Glutamatergic neuron (in vitro differentiated cells): Measurements from ENCODE around the gene VAPA. TPM values are rescaled to one million over a fixed set of nuclear protein-coding genes. Genes with fewer than 3 reads are reported as not detected.

ENCODE experiments used
- DNase-seq: peaks from one replicate; pipeline ENCODE4 v3.0.0; 2022
- H3K27ac Mint-ChIP-seq: one replicate; pipeline ENCODE4 v1.8.0; 2020; ENCODE audit warnings: mild to moderate bottlenecking, mixed read lengths, inconsistent platforms; ENCODE audit not compliant: unreplicated experiment
- H3K27me3 Mint-ChIP-seq: one replicate; pipeline ENCODE4 v1.8.0; 2020; ENCODE audit warnings: mild to moderate bottlenecking, moderate library complexity, mixed read lengths, inconsistent platforms; ENCODE audit not compliant: unreplicated experiment
- H3K36me3 Mint-ChIP-seq: one replicate; pipeline ENCODE4 v1.8.0; 2020; ENCODE audit warnings: mild to moderate bottlenecking, mixed read lengths, inconsistent platforms; ENCODE audit not compliant: unreplicated experiment
- H3K4me1 Mint-ChIP-seq: one replicate; pipeline ENCODE4 v1.8.0; 2020; ENCODE audit warnings: mild to moderate bottlenecking, low read depth, mixed read lengths, inconsistent platforms; ENCODE audit not compliant: unreplicated experiment
- H3K4me3 Mint-ChIP-seq: one replicate; pipeline ENCODE4 v1.8.0; 2020; ENCODE audit warnings: mild to moderate bottlenecking, mixed read lengths, inconsistent platforms; ENCODE audit not compliant: unreplicated experiment
- H3K9me3 Mint-ChIP-seq: one replicate; pipeline ENCODE4 v1.8.0; 2020; ENCODE audit warnings: mild to moderate bottlenecking, moderate library complexity, mixed read lengths, inconsistent platforms; ENCODE audit not compliant: unreplicated experiment
- total RNA-seq: library from RNA; stranded (reverse); fragmentation: NEBNext Ultra II Directional; extraction: Animal tissue kit (Norgen Biotek cat#: 25700); gene quantifications from one replicate; pipeline ENCODE4 v1.2.1, GENCODE V29; 2021; ENCODE audit not compliant: unreplicated experiment
- TF ChIP-seq, protein P1 (sequence below): fragments of 200-600 bp; sonication (generic); IDR thresholded peaks from one replicate; pipeline ENCODE4 v1.5.0; 2021; ENCODE audit not compliant: partially characterized antibody, unreplicated experiment

The VAPA gene
- total RNA-seq, 1 donor from 2014 or later: 187 TPM

DNA sequence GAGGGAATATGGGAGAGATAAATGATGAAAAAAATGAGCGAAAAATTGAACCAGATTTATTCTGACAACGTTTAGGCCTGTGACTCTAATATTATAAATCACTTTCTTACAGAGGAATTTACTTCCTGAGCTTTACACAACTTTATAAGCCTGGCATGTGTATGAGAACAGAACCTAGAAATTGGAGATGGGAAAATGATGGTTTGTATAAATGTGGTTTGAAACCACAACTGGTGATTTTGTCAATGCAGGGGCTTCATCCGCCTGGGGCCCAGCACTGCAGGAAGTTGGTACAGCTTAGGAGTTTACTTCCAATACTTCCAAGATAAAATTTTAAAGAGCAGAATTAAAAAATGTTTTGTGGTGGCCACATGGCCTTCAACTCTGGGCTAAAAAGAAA, 82.3 kb downstream of the VAPA start:
- TF ChIP-seq, protein P1, sequence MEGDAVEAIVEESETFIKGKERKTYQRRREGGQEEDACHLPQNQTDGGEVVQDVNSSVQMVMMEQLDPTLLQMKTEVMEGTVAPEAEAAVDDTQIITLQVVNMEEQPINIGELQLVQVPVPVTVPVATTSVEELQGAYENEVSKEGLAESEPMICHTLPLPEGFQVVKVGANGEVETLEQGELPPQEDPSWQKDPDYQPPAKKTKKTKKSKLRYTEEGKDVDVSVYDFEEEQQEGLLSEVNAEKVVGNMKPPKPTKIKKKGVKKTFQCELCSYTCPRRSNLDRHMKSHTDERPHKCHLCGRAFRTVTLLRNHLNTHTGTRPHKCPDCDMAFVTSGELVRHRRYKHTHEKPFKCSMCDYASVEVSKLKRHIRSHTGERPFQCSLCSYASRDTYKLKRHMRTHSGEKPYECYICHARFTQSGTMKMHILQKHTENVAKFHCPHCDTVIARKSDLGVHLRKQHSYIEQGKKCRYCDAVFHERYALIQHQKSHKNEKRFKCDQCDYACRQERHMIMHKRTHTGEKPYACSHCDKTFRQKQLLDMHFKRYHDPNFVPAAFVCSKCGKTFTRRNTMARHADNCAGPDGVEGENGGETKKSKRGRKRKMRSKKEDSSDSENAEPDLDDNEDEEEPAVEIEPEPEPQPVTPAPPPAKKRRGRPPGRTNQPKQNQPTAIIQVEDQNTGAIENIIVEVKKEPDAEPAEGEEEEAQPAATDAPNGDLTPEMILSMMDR: no peak
- H3K27ac Mint-ChIP-seq: no peak overlapping the region

DNA sequence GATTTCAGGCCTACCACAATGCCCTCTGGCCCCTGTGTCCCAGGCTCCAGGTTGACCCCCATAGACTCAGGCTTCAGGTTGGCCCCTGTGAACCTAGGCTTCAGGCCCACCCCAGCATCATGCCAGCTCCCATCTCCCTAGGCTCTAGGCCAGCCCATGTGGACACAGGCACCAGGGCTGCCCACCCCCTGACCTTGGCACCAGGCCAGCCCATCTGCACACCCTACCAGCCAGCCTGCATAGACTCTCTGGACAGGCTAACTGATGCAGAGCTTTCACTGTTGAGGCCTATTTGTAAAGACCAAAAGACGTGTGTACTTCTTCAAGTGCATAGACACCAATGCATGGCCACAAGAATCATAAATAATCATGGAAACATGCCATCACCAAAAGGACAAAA, 83.9 kb downstream of the VAPA start:
- H3K27ac Mint-ChIP-seq: no peak overlapping the region
- TF ChIP-seq, protein P1: no peak
- peaks cover 5% of the 10 kb centered on the region for H3K9me3 Mint-ChIP-seq
- H3K36me3 Mint-ChIP-seq: peaks cover 16% of the 10 kb centered on the region
- DNase-seq: no peak
- no peak overlapping the region for H3K4me3 Mint-ChIP-seq
- H3K4me1 Mint-ChIP-seq: peaks cover 4% of the 10 kb centered on the region
- peaks cover 2% of the 10 kb centered on the region for H3K27me3 Mint-ChIP-seq

More for the DNA sequence above, 82.3 kb downstream of the VAPA start:
- H3K4me3 Mint-ChIP-seq: no peak overlapping the region
- peaks cover 5% of the 10 kb centered on the region for H3K27me3 Mint-ChIP-seq
- no peak for DNase-seq
- H3K4me1 Mint-ChIP-seq: peaks cover 4% of the 10 kb centered on the region
- H3K9me3 Mint-ChIP-seq: peaks cover 7% of the 10 kb centered on the region
- peaks cover 16% of the 10 kb centered on the region for H3K36me3 Mint-ChIP-seq

DNA sequence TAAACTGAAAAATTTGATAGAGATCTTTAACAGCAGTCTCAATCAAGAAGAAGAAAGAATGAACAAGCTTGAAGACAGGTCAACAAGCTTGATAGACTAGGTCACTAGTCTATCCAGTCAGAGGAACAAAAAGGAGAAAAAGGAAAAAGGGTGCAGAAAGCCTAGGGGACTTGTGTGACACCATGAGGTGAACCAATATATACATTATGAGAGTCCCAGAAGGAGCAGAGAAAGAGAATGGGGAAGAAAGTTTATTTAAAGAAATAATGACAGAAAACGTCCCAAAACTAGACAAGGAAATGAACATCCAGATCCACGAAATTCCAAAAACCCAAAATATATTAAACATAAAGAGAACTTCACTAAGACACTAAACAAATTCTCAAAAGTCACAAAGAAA, 84.5 kb downstream of the VAPA start:
- DNase-seq: no peak
- Mint-ChIP-seq H3K27me3 (no peaks in the 10 kb centered on the region), H3K36me3 (peaks cover 16% of the 10 kb centered on the region), H3K4me3 (no peak overlapping the region), H3K4me1 (peaks cover 4% of the 10 kb centered on the region), H3K27ac (no peak overlapping the region), H3K9me3 (peaks cover 5% of the 10 kb centered on the region)
- TF ChIP-seq, protein P1: no peak

DNA sequence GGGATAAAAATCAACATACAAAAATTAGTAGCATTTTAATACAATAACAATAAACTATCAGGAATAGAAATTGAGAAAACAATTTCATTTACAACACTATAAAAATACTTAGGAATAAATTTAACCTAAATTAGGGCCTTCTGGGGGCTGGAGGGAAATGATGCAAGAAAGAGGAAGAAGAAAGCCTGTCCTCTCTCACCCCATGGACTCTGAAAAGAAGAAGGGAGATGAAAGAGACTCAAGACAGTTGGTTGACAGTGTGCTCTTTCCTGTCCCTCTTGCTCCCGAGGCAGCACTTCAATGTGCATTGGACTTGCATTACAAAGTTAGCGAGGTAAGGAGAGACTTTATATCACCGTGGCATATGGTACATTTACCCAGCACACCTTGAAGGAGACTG, 88.5 kb downstream of the VAPA start:
- Mint-ChIP-seq H3K4me1 (peaks cover 19% of the 10 kb centered on the region), H3K4me3 (no peak overlapping the region), H3K9me3 (peaks cover 10% of the 10 kb centered on the region), H3K36me3 (peaks cover 16% of the 10 kb centered on the region), H3K27ac (no peak overlapping the region), H3K27me3 (peaks cover 3% of the 10 kb centered on the region)
- TF ChIP-seq, protein P1: no peak
- no peak for DNase-seq

DNA sequence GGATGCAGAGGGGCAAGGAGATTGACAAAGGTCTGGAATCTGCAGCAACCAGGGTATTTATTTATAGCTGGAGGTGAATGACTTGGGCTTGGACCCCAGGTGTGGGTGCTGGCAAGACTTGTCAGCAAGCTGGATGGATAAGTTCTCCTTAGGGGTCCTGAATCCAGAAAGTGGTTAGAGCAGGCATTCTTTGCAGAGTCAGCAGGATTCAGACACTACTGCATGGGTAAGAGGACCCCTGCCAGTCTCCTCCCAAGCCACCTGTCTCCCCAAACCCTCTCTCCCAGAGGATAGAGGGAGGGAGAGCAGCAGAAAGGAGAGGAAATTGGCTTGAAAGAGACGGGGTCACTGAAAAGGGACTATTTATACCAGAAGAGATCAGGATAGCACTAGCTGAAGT, 89.5 kb downstream of the VAPA start:
- H3K36me3 Mint-ChIP-seq: peaks cover 14% of the 10 kb centered on the region
- H3K27ac Mint-ChIP-seq: no peak overlapping the region
- H3K27me3 Mint-ChIP-seq: peaks cover 4% of the 10 kb centered on the region
- H3K4me1 Mint-ChIP-seq: peaks cover 19% of the 10 kb centered on the region
- H3K4me3 Mint-ChIP-seq: no peak overlapping the region
- peaks cover 10% of the 10 kb centered on the region for H3K9me3 Mint-ChIP-seq
- TF ChIP-seq, protein P1: no peak
- no peak for DNase-seq
